OCI-LY7 (cell line): ENCODE measurements around the gene EHF.

Experiments used
- EZH2phosphoT487 ChIP-seq: fragments of 200-600 bp; sonication (generic); IDR thresholded peaks from 2 replicates; pipeline ENCODE4 v1.6.1; 2018; ENCODE audit warnings: low read depth, borderline replicate concordance, mild to moderate bottlenecking, mixed run types, antibody characterized with exemption, low read length, moderate library complexity, mixed read lengths
- TF ChIP-seq, protein P1 (sequence below): fragments of 200-600 bp; sonication (generic); conservative IDR thresholded peaks from 2 replicates; pipeline ENCODE4 v1.5.1; 2014; ENCODE audit warnings: mild to moderate bottlenecking, antibody characterized with exemption, low read length, moderate library complexity, mixed read lengths

DNA sequence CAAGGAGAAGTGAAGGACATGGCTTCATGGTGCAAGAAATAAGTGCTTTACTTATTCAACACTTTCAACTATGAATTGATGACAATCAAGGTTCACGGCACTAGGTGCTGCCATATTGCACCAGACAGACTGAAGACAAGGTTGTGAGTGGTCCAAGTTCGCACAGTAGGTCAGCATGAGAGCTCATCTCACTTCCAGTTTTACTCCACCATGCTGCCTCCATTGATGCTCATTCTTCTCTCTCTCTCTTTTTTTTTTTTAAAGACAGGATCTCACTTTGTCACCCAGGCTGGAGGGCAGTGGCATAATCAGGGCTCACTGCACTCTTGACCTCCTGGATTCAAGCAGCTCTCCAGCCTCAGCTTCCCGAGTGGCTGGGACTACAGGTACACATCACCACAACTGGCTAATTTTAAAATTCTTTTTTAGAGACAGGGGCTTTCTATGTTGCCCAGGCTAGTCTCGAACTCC lies 47.7 kb downstream of the EHF start:
- TF ChIP-seq, protein P1, sequence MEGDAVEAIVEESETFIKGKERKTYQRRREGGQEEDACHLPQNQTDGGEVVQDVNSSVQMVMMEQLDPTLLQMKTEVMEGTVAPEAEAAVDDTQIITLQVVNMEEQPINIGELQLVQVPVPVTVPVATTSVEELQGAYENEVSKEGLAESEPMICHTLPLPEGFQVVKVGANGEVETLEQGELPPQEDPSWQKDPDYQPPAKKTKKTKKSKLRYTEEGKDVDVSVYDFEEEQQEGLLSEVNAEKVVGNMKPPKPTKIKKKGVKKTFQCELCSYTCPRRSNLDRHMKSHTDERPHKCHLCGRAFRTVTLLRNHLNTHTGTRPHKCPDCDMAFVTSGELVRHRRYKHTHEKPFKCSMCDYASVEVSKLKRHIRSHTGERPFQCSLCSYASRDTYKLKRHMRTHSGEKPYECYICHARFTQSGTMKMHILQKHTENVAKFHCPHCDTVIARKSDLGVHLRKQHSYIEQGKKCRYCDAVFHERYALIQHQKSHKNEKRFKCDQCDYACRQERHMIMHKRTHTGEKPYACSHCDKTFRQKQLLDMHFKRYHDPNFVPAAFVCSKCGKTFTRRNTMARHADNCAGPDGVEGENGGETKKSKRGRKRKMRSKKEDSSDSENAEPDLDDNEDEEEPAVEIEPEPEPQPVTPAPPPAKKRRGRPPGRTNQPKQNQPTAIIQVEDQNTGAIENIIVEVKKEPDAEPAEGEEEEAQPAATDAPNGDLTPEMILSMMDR = no peak
- TF ChIP-seq EZH2phosphoT487 = no peak
